Esophagus squamous epithelium (tissue), 5 donors: ENCODE data around the gene CHCHD10. TPM values are rescaled to one million over a fixed set of nuclear protein-coding genes. Genes with fewer than 3 reads are reported as not detected.

Source experiments
- DNase-seq: peaks from one replicate; lab custom pipeline; 2025; lab: John Stamatoyannopoulos, UW
- H3K27ac ChIP-seq, 4 donors: fragments of 200-600 bp; sonication (generic); one replicate each; pipeline ENCODE4 v1.5.1; 2016 to 2019; ENCODE audit warnings: mild to moderate bottlenecking in 1 of 4
- H3K27me3 ChIP-seq, 4 donors: fragments of 200-600 bp; sonication (generic); 1 replicate in 3 of 4; 2 replicates in 1 of 4; pipeline versions ENCODE4 v1.5.1 to v1.6.0; 2017 to 2021; ENCODE audit warnings: antibody characterized with exemption in 1 of 4
- H3K36me3 ChIP-seq, 3 donors: fragments of 200-600 bp; sonication (generic); one replicate each; pipeline ENCODE4 v1.5.1; 2016 to 2019
- H3K4me1 ChIP-seq, 3 donors: fragments of 200-600 bp; sonication (generic); one replicate each; pipeline ENCODE4 v1.5.1; 2017 to 2019
- H3K4me3 ChIP-seq, 4 donors: fragments of 200-600 bp; sonication (generic); 1 replicate in 3 of 4; 2 replicates in 1 of 4; pipeline ENCODE4 v1.5.1; 2016 to 2019; ENCODE audit warnings: mild to moderate bottlenecking in 2 of 4, moderate library complexity in 1 of 4
- H3K9me3 ChIP-seq, 3 donors: fragments of 200-600 bp; sonication (generic); one replicate each; pipeline ENCODE4 v1.5.1; 2016 to 2019
- CTCF ChIP-seq, 6 experiments: fragments of 450-650 bp in 4 of 6; fragments of 200-600 bp in 2 of 6; sonication (generic) in 2 of 6; IDR thresholded peaks; one replicate each; pipeline ENCODE4 v1.5.1; 2016 to 2019; ENCODE audit warnings: antibody characterized with exemption in 6 of 6, mild to moderate bottlenecking in 4 of 6, moderate library complexity in 4 of 6
- POLR2A ChIP-seq, 4 donors: fragments of 450-650 bp; IDR thresholded peaks; one replicate each; pipeline ENCODE4 v1.6.1; 2017; ENCODE audit warnings: antibody characterized with exemption in 4 of 4, mild to moderate bottlenecking in 4 of 4, moderate library complexity in 3 of 4
- WGBS, 2 donors: methylation state at CpG; one replicate each; pipeline ENCODE4 v1.1.5; 2018; 5-methylcytosine and 5-hydroxymethylcytosine counted together
- intact Hi-C: fragments of 100-400 bp; cut with DNase I; formaldehyde crosslinking; loops from one replicate; pipeline ENCODE4 v1.15.0; 2022
- total RNA-seq, 4 donors: library from RNA; depleted of rRNA; stranded (reverse); fragments of >200 nt; gene quantifications; one replicate each; pipeline ENCODE4 v1.1.0, GENCODE V29; 2016
- donor health status: DM: yes; HTN: yes; CAD: no.

Gene CHCHD10
- total RNA-seq, 4 donors from 2014 or later: 7.7 to 13.9 (median 10.4) TPM

GRCh38 chr22:23800297-23801237 lies 32.8 kb upstream of the CHCHD10 start:
- intact Hi-C loops: no loop called here
- TF ChIP-seq POLR2A (IDR thresholded peaks at IDR 0.05) (no peak), CTCF (IDR thresholded peaks at IDR 0.05) (no peak)
- DNase-seq: no peak
- 93 to 94% methylated on average over 13 to 15 of the region's 18 CpGs for WGBS, 2 donors
- Histone ChIP-seq H3K4me3 (no peak overlapping the region), H3K9me3 (no peaks in the 10 kb centered on the region), H3K36me3 (peaks cover 42 to 97% (median 58%) of the 10 kb centered on the region in 3 donors), H3K27me3 (no peaks in the 10 kb centered on the region), H3K27ac (no peak overlapping the region), H3K4me1 (no peaks in the 10 kb centered on the region)

GRCh38 chr22:23796461-23796860 lies 28.7 kb upstream of the CHCHD10 start:
- H3K9me3 ChIP-seq: no peaks in the 10 kb centered on the region
- no peak for DNase-seq
- TF ChIP-seq POLR2A (IDR thresholded peaks at IDR 0.05): no peak
- TF ChIP-seq CTCF (IDR thresholded peaks at IDR 0.05): no peak
- H3K36me3 ChIP-seq: peaks cover 42 to 97% (median 47%) of the 10 kb centered on the region in 3 donors
- H3K27ac ChIP-seq: no peak overlapping the region
- peaks cover 0 to 14% (median 2%) of the 10 kb centered on the region in 3 donors for H3K4me1 ChIP-seq
- 68 to 80% methylated on average over 5 of the region's 5 CpGs for WGBS, 2 donors
- no peaks in the 10 kb centered on the region for H3K27me3 ChIP-seq
- H3K4me3 ChIP-seq: no peak overlapping the region
- intact Hi-C loops: no loop called here

- no peak for DNase-seq
- TF ChIP-seq CTCF (IDR thresholded peaks at IDR 0.05) (no peak), POLR2A (IDR thresholded peaks at IDR 0.05) (no peak)
- intact Hi-C loops: no loop called here
- H3K27me3 ChIP-seq: no peaks in the 10 kb centered on the region
- H3K36me3 ChIP-seq: peaks cover 24 to 78% (median 27%) of the 10 kb centered on the region in 3 donors
- WGBS, 2 donors: 87 to 90% methylated on average over 2 to 5 of the region's 8 CpGs
- H3K4me3 ChIP-seq: no peak overlapping the region
- no peaks in the 10 kb centered on the region for H3K9me3 ChIP-seq
- no peak overlapping the region for H3K27ac ChIP-seq
- peaks cover 0 to 45% (median 13%) of the 10 kb centered on the region in 3 donors for H3K4me1 ChIP-seq
Measured at GRCh38 chr22:23793326-23793725, 25.6 kb upstream of the CHCHD10 start.

- DNase-seq: no peak
- H3K36me3 ChIP-seq: peaks cover 17 to 67% (median 26%) of the 10 kb centered on the region in 3 donors
- intact Hi-C loops: no loop called here
- H3K4me1 ChIP-seq: peaks cover 4 to 55% (median 20%) of the 10 kb centered on the region in 3 donors
- no peak for TF ChIP-seq POLR2A (IDR thresholded peaks at IDR 0.05)
- TF ChIP-seq CTCF (IDR thresholded peaks at IDR 0.05): no peak
- H3K4me3 ChIP-seq: no peak overlapping the region
- H3K9me3 ChIP-seq: no peaks in the 10 kb centered on the region
- no peaks in the 10 kb centered on the region for H3K27me3 ChIP-seq
- WGBS, 2 donors: 65 to 71% methylated on average over 11 to 20 of the region's 25 CpGs
- H3K27ac ChIP-seq: peak overlapping the region in 2 of 4 donors; percentile 29 to 48
Measured at GRCh38 chr22:23791738-23792645, 24.2 kb upstream of the CHCHD10 start.
